ENCODE measurements around the gene FBLN2. TPM values are rescaled to one million over a fixed set of nuclear protein-coding genes. Genes with fewer than 3 reads are reported as not detected.

The FBLN2 gene
- total RNA-seq, 2 experiments from 2014 or later = 0.05 TPM; not detected in 1

DNA sequence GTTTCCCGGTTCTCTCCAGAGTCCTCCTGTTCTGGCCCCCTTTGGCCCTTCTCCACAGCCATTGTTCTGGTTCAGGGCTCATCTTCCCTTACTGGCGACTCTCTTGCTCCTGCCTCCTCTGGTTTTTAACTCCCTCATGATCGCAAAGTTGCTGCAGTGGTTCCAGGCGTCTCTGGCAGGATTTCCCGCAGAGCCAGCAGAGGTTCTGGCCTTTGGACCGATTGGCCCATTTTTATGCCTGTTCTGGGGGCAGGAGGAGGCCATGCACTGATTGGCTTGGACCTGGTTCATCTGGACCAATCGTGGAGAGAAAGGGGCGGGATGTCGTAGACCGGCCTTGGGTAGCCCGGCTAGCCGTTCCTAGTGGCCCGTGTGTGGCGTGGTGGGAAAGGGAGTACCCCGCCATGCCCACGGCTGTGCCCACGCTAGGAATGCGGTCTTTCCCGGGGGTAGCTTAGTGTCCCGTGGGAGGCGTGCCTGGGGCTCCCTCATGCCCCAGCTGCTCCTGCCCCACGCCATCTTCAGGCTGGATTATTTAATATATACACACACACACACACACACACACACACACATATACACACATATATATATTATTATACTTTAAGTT, 113.4 kb downstream of the FBLN2 start:
- intact Hi-C loops (cut with DNase I, micrococcal nuclease) = no loop called here
- CTCF ChIA-PET = interaction anchor here (0.7 to 1.1 kb wide), 2 partner anchors 223 to 316 kb away, joined by 3 to 5 read pairs; no protein-coding TSS in a partner anchor
- DNase-seq (no peak), ATAC-seq (no peak)
- Mint-ChIP-seq H3K9me3 (ENCODE audit: low read depth) (no peaks in the 10 kb centered on the region), H3K27me3 (no peaks in the 10 kb centered on the region), H3K4me3 (no peak overlapping the region), H3K4me1 (no peaks in the 10 kb centered on the region), H3K36me3 (ENCODE audit: low read depth) (no peaks in the 10 kb centered on the region), H3K27ac (no peak overlapping the region)
- POLR2A ChIA-PET = no interaction called here

DNA sequence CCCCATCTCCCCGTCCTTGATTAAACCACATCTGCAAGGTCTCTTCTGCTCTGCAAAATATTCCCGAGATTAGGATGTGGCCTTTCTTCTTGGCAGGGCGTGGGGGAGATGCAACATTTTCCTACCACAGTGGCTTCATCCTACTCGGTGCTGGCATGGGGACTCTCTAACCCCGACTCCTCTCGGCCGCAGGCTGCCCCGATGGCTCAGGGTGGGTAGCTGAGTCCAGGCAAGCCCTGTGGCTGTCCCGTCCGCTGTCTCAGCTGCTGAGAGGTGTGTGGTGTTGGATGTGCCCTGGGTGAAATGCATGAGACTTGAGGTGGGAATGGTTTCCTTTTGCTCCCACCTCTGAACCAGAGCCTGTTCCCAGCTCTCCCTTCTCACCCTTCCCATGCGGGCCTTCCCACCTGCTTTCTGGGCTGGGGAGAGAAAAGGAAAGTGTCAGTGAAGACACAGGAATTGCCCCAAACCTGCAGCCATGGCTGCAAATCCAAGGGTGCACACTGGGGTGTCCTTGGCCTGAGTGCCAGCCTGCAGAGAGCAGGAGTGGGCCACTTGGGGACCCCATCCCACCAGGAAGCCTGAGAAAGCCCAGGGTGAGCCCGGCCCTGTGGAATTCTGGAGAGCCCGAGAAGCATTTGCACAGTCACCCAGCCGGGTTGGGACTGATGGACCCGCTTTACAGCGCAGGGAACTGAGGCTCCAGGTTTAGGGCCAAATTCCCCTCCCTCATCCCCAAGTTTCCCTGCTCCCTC, 115.0 kb downstream of the FBLN2 start:
- DNase-seq = no peak
- Mint-ChIP-seq H3K27ac (no peak overlapping the region), H3K4me3 (no peak overlapping the region), H3K9me3 (ENCODE audit: low read depth) (no peaks in the 10 kb centered on the region), H3K4me1 (no peaks in the 10 kb centered on the region), H3K27me3 (no peaks in the 10 kb centered on the region), H3K36me3 (ENCODE audit: low read depth) (no peaks in the 10 kb centered on the region)
- POLR2A ChIA-PET = no interaction called here
- CTCF ChIA-PET = no interaction called here
- ATAC-seq = no peak
- intact Hi-C loops (cut with DNase I, micrococcal nuclease) = no loop called here

DNA sequence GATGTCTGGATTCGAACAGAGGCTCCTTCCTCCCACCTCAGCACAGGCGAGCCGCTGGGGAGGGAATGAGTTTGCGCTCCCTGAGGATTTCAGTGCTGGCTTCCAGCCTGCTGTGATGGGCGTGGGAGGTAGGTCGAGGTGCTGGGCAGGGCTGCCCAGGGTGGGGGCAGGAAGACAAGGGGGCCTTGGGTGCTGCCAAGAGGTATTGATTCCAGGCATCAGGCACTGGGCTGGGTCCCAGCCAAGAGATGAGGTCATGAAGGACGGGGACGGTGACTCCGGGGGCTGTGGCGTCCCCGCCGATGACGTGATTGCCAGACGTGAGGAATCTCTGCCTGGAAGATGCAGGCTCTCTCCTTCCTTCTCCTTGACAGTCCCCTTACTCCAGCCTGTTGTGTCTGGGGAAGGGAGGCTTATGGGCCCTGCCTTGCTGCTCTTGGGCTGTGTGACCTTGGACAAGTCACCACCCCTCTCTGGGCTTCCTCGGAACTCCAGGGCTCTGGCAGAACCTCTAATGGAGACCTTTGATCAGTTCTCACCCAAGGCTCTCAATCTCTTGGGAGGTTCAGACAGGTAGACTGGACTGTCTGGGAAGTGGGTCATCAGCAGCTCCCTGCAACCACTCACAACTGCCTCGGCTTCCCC, 116.8 kb downstream of the FBLN2 start:
- no peak for ATAC-seq
- Mint-ChIP-seq H3K27me3 (peaks cover 2% of the 10 kb centered on the region), H3K4me3 (no peak overlapping the region), H3K27ac (no peak overlapping the region), H3K9me3 (ENCODE audit: low read depth) (no peaks in the 10 kb centered on the region), H3K4me1 (no peaks in the 10 kb centered on the region), H3K36me3 (ENCODE audit: low read depth) (no peaks in the 10 kb centered on the region)
- ChIA-PET POLR2A (no interaction called here), CTCF (interaction anchor here (0.6 kb wide), 1 partner anchor 175 kb away, joined by 3 read pairs; no protein-coding TSS in a partner anchor)
- intact Hi-C loops (cut with DNase I, micrococcal nuclease) = no loop called here
- DNase-seq = no peak

DNA sequence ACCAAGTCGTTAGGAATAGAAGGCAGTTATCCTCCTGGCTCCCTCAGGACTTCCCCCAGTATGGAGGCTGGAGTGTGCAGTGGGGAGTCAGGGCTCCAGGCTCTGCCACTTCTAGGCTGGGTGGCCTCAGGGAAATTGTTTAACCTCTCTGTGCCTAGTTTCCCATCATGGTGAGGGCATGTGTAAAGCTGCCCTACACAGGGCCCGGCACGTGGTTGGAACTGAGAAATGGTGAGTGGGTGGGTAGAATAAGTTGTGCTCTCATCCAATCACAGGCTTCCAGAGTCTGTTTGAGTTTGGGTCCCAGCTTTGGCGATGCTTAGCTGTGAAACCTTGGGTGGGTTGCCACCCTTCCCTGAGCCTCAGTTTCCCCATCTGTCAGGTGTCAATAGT, 117.3 kb downstream of the FBLN2 start:
- ChIA-PET CTCF (interaction anchor here (0.6 kb wide), 1 partner anchor 175 kb away, joined by 3 read pairs; no protein-coding TSS in a partner anchor), POLR2A (no interaction called here)
- Mint-ChIP-seq H3K4me1 (no peaks in the 10 kb centered on the region), H3K9me3 (ENCODE audit: low read depth) (no peaks in the 10 kb centered on the region), H3K27me3 (peaks cover 2% of the 10 kb centered on the region), H3K36me3 (ENCODE audit: low read depth) (no peaks in the 10 kb centered on the region), H3K4me3 (no peak overlapping the region), H3K27ac (no peak overlapping the region)
- DNase-seq (no peak), ATAC-seq (no peak)
- intact Hi-C loops (cut with DNase I, micrococcal nuclease) = no loop called here

DNA sequence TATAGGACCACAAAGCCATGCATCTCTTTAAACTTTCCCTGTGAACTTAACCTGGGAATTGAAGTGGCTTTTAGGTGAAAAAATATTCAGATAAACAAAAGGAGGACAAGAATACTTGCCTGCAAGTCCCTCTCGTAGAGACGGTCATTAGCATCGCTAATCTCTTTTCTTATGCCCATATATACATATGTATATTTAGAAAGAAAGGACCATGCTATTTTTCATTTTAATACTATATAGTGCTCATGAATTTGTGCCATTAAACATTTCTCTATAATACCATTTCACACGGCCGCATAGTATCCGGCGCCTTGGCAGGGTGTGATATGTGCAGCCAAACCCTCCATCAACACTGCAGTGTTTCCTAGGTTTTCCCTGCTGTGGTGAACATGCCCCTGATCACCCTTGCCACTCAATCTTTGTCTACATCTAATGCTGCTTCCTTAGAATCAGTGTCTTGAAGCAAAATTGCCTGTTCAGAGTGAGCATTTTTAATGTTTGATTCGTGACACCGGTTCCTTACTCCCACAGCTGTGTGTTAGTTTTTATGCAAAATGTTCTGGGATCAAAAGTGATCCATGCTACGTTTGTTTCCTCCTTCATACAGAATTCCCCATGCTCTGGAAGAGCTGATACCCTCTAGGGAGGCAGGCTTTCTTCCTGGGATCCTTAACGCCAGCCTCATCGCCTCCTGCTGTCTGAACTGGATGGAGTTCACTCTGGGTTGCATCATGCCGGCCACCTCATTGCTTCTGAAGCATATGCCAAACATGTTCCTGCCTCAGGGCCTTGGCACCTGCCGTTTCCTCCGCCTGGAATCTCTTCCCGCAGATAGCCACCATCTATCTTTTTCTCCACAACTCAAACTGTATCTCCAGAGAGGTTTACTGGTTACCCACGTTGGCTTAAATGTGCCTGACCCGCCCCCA, 118.1 kb downstream of the FBLN2 start:
- POLR2A ChIA-PET = no interaction called here
- Mint-ChIP-seq H3K36me3 (ENCODE audit: low read depth) (no peaks in the 10 kb centered on the region), H3K4me1 (no peaks in the 10 kb centered on the region), H3K9me3 (ENCODE audit: low read depth) (no peaks in the 10 kb centered on the region), H3K4me3 (no peak overlapping the region), H3K27ac (no peak overlapping the region), H3K27me3 (peaks cover 4% of the 10 kb centered on the region)
- DNase-seq (no peak), ATAC-seq (no peak)
- CTCF ChIA-PET = interaction anchor here (0.8 kb wide), 1 partner anchor 14 kb away, joined by 4 read pairs; no protein-coding TSS in a partner anchor
- intact Hi-C loops (cut with DNase I, micrococcal nuclease) = no loop called here

DNA sequence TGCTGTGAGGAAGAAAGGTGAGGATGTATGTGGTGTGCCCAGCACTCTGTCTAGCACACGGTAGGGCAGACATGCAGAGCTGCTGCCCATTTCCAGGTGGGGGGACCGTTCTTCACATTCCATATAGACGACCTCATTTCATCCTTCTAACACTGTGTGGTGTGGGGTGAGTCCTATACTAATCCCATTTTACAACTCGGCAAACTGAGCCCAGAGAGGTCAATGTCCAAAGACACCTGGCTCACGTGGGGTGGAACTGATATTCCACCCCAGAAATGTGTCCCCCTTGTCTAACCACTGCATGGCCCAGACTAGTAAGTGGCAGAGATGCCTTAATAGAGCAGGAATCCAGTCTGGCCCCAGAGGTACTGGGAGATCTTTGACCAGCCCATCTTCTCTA, 119.2 kb downstream of the FBLN2 start:
- DNase-seq (no peak), ATAC-seq (no peak)
- H3K27ac Mint-ChIP-seq = no peak overlapping the region
- no peaks in the 10 kb centered on the region for H3K36me3 Mint-ChIP-seq (ENCODE audit: low read depth)
- H3K27me3 Mint-ChIP-seq = peaks cover 4% of the 10 kb centered on the region
- no peak overlapping the region for H3K4me3 Mint-ChIP-seq
- POLR2A ChIA-PET = no interaction called here
- CTCF ChIA-PET = interaction anchor here (0.8 to 1.9 kb wide), 2 partner anchors 11 to 15 kb away, joined by 4 read pairs; no protein-coding TSS in a partner anchor
- no peaks in the 10 kb centered on the region for H3K9me3 Mint-ChIP-seq (ENCODE audit: low read depth)
- no peaks in the 10 kb centered on the region for H3K4me1 Mint-ChIP-seq
- intact Hi-C loops (cut with DNase I, micrococcal nuclease) = no loop called here

DNA sequence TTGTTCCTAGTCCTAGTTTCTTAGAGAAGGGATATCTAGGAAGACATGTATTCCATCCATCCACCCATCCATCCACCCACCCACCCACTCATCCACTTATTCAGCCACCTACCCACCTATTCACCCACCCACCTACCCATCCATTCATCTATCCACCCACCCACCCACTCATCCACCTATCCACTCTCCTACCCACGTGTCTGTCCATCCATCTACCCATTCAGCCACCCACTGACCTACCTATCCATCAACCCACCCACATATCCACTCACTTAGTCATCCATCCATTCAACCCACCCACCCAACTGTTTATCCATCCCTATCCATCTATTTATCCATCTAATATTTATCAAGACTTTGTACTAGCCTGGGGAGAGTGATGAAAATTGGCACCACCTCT, 120.5 kb downstream of the FBLN2 start:
- Mint-ChIP-seq H3K27ac (no peak overlapping the region), H3K36me3 (ENCODE audit: low read depth) (no peaks in the 10 kb centered on the region), H3K4me3 (no peak overlapping the region), H3K27me3 (peaks cover 4% of the 10 kb centered on the region), H3K9me3 (ENCODE audit: low read depth) (no peaks in the 10 kb centered on the region), H3K4me1 (no peaks in the 10 kb centered on the region)
- ChIA-PET POLR2A (no interaction called here), CTCF (interaction anchor here (0.5 to 1.9 kb wide), 3 partner anchors 12 to 216 kb away, joined by 3 to 4 read pairs (median 3); no protein-coding TSS in a partner anchor)
- ATAC-seq (no peak), DNase-seq (no peak)
- intact Hi-C loops (cut with DNase I, micrococcal nuclease) = no loop called here

DNA sequence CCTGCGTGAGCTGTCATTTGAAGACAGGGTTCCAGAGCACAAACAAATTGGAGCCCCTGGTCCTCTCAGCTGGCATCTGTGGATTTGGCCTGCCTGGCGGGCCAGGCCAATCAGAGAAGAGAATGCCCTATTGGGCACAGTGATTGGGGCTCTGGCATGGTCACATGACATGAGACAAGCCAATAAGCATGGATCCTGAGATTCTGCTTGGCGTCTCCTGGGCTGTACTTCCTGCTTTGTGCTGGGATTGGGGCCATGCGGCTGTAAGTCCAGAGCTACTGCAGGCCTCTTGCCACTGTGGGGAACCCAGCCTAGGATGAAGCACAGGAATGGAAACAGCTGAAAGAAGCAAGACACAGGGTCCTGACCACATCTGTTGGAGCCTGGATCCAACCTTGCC, 121.4 kb downstream of the FBLN2 start:
- no peak for ATAC-seq
- Mint-ChIP-seq H3K4me3 (no peak overlapping the region), H3K27me3 (peaks cover 4% of the 10 kb centered on the region), H3K9me3 (ENCODE audit: low read depth) (no peaks in the 10 kb centered on the region), H3K27ac (no peak overlapping the region), H3K4me1 (no peaks in the 10 kb centered on the region), H3K36me3 (ENCODE audit: low read depth) (no peaks in the 10 kb centered on the region)
- POLR2A ChIA-PET = no interaction called here
- intact Hi-C loops (cut with DNase I, micrococcal nuclease) = no loop called here
- DNase-seq = no peak
- CTCF ChIA-PET = interaction anchor here (0.8 kb wide), 1 partner anchor 215 kb away, joined by 3 read pairs; no protein-coding TSS in a partner anchor

DNA sequence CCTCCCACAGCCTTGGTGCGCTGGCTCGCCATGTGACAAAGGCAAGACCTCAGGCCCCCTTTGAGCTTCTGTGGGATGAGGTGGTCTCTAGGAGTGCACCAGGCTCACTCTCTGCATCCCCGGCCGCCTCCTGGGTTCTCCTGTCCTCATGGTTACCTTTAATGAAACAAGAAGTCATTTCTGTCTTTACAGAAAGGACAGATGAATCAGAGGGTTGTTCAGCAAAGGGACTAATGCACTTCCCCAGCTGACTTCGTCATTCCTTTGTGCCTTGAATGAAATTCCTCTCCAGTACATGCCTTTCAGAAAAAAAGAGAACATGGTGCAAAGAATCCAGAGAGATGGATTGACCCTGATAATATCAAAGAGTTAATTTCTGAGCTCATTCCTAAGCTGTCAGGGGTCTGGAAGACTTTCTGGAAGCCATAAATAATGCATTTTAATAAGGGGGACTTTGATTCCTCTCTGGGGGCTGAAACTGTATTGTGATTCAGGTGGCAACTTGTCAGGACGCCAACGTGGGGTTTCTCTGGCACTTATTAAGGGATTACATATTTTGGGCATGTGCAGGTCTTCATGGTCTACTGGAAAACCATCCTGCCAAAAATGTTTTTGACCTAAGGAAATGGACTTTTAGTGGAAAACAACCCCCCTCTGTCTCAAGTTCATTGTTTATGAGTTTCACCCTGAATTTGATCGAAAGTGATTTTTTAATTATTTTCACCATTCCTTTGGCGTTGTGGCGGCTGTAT, 122.7 kb downstream of the FBLN2 start:
- intact Hi-C loops (cut with DNase I, micrococcal nuclease) = no loop called here
- DNase-seq (no peak), ATAC-seq (no peak)
- no peak overlapping the region for H3K27ac Mint-ChIP-seq
- POLR2A ChIA-PET = no interaction called here
- no peaks in the 10 kb centered on the region for H3K4me1 Mint-ChIP-seq
- H3K9me3 Mint-ChIP-seq (ENCODE audit: low read depth) = no peaks in the 10 kb centered on the region
- H3K27me3 Mint-ChIP-seq = peaks cover 4% of the 10 kb centered on the region
- H3K4me3 Mint-ChIP-seq = no peak overlapping the region
- no peaks in the 10 kb centered on the region for H3K36me3 Mint-ChIP-seq (ENCODE audit: low read depth)
- CTCF ChIA-PET = interaction anchor here (0.5 kb wide), 1 partner anchor 24 kb away, joined by 3 read pairs; no protein-coding TSS in a partner anchor

DNA sequence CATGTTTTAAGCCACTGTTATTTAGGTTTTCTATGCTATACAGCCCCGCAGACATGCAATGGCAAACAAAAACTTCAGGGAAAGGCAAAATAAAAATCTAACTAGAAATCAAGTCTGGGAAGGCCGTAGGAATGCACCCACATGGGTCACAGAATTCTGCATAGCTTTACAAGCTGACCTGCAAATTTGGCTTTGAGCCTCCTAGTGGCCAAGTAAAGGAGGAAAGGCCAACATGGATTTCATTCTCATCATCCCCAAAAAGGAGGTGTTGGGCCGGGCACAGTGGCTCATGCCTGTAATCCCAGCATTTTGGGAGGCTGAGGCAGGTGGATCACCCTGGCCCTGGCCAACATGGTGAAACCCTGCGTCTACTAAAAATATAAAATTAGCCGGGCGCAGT, 124.3 kb downstream of the FBLN2 start:
- no peak overlapping the region for H3K27ac Mint-ChIP-seq
- DNase-seq (no peak), ATAC-seq (no peak)
- H3K27me3 Mint-ChIP-seq = peaks cover 7% of the 10 kb centered on the region
- H3K36me3 Mint-ChIP-seq (ENCODE audit: low read depth) = no peaks in the 10 kb centered on the region
- POLR2A ChIA-PET = no interaction called here
- intact Hi-C loops (cut with DNase I, micrococcal nuclease) = no loop called here
- H3K9me3 Mint-ChIP-seq (ENCODE audit: low read depth) = no peaks in the 10 kb centered on the region
- H3K4me3 Mint-ChIP-seq = no peak overlapping the region
- no peaks in the 10 kb centered on the region for H3K4me1 Mint-ChIP-seq
- CTCF ChIA-PET = interaction anchor here (0.8 to 1.1 kb wide), 3 partner anchors 25 to 212 kb away, joined by 3 to 5 read pairs (median 4); partner anchors contain the start of gene WNT7A
